ENCODE results near the gene MVB12B. TPM values are rescaled to one million over a fixed set of nuclear protein-coding genes. Genes with fewer than 3 reads are reported as not detected.

Gene MVB12B
- total RNA-seq, 1 donor from 2014 or later, result 0.26 TPM

DNA sequence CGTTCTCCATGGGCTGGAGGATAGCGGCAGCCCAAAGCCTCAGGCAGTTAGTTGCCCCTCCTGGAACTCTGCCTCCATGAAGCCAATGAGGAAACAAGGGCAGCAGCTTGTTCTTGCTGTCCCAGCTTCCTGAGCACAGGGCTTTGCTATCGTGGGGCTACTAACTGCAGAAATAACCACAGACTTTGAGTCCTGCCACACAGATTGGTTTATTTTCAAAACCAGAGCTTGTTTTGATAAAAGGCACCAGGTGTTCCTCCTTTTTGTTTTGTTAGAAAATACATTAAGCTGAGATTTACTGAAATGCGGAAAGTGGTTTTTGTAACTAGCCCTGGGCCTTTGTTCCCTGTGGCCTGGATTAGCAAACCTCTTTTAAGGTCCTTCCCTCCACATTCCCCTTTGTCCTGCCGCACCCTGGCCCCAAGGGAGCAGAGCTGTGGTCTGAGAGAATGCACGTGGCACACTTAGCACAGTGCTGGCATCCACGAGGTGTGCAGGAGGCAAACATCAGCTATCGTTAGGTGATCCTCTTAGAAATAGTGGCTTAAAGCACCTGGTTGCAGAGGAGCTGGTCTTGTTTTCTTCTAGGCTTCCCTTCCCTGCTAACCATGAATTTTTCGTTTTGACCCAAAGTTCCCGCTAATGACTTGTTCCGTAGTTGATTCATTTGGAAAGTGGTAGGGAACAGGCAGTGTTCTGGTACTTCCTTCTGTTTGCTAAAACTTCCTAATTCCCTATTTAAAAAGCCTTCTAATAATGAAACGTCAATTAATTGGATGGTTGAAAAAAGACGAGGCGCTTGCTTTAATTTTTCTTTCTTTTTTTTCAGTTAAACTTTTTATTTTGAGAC, 21.5 kb downstream of the MVB12B start:
- FAIRE-seq (no peak), DNase-seq (ENCODE audit: low read depth) (no peak)
- no peaks in the 10 kb centered on the region for H3K27me3 ChIP-seq (ENCODE audit: control insufficient read depth, insufficient read depth, low read length)
- TF ChIP-seq, protein P1, sequence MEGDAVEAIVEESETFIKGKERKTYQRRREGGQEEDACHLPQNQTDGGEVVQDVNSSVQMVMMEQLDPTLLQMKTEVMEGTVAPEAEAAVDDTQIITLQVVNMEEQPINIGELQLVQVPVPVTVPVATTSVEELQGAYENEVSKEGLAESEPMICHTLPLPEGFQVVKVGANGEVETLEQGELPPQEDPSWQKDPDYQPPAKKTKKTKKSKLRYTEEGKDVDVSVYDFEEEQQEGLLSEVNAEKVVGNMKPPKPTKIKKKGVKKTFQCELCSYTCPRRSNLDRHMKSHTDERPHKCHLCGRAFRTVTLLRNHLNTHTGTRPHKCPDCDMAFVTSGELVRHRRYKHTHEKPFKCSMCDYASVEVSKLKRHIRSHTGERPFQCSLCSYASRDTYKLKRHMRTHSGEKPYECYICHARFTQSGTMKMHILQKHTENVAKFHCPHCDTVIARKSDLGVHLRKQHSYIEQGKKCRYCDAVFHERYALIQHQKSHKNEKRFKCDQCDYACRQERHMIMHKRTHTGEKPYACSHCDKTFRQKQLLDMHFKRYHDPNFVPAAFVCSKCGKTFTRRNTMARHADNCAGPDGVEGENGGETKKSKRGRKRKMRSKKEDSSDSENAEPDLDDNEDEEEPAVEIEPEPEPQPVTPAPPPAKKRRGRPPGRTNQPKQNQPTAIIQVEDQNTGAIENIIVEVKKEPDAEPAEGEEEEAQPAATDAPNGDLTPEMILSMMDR (IDR thresholded peaks at IDR 0.05; ENCODE audit: insufficient read depth, low read length, severe bottlenecking), result no peak
- H3K4me3 ChIP-seq (ENCODE audit: low read depth, low read length), result no peak overlapping the region
- no peaks in the 10 kb centered on the region for H3K36me3 ChIP-seq (ENCODE audit: control insufficient read depth, insufficient read depth, low read length)

DNA sequence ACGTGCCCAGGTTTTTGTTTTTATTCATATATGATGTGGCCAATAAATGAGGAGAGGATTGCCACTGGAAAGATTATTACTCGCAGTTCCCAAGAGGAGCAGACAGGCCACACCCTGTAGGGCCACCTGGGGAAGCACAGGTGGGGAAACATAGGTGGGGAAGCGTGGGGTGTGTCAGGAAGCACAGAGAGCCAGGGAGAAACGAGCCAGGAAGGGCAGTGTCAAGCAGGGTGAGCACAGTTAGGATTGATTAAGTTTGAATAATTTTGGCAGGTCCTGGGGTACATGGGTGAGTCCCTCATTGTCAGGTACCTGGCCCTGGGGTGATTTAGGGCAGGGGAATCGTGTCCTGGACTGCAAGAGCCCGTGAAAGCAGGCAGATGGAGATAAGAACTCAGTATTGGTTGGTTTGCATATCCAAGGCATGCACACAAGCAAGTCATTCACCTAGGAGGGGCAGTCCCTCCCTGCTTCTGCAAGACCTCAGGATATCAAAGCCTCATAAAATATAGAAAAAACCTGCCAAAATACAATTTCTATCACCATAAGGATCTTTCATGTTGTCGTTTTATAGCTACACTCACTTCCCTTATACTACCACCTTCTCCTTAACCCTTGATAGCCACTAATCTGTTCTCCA, 22.4 kb downstream of the MVB12B start:
- Histone ChIP-seq H3K4me3 (ENCODE audit: low read depth, low read length) (no peak overlapping the region), H3K27me3 (ENCODE audit: control insufficient read depth, insufficient read depth, low read length) (no peaks in the 10 kb centered on the region)
- FAIRE-seq, result no peak

DNA sequence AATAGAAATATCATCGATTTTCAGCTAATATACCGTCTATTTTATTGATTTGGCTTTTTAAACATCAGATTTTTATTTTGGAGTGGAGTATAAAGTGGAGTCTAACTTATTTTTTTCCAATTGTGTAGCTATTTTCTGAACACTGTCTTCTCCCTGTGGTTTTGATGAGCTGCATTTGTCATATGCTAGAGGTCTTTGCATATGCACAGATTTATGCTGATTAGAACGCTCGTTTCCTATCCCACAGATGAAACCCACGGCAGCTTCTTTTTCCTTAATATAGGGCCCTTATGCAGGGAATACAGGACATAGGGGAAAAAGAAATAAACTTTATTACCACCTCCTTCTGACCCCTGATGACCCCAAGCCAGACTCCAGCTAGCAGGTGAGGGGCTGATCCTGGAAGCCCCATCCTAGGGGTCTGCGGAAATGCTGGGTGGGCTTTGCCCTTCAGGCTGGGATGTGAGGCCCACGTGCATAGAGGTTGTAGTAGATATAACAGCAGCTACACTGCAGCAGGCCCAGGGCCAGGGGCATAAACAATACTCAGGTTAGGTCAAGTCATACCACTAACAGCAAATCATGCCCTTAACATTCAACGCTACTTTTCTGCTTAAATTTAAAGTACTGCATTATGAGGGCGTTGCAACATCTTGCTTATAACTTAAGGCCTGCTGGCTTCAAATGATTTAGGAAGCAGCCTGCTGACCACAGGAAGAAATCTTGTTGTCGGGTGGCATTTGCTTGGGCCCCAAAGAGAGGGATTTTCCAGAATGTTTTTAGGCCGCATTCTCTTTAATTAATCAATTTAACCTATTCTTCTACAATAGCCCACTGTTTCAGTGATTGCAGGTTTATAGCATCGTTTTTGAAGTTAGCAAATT, 28.5 kb downstream of the MVB12B start:
- H3K4me3 ChIP-seq (ENCODE audit: low read depth, low read length), result no peak overlapping the region
- DNase-seq (ENCODE audit: low read depth) (no peak), FAIRE-seq (no peak)
- H3K36me3 ChIP-seq (ENCODE audit: control insufficient read depth, insufficient read depth, low read length), result no peaks in the 10 kb centered on the region
- H3K27me3 ChIP-seq (ENCODE audit: control insufficient read depth, insufficient read depth, low read length), result no peaks in the 10 kb centered on the region
- TF ChIP-seq, protein P1 (IDR thresholded peaks at IDR 0.05; ENCODE audit: insufficient read depth, low read length, severe bottlenecking), result no peak

More for the DNA sequence above, 22.4 kb downstream of the MVB12B start:
- no peaks in the 10 kb centered on the region for H3K36me3 ChIP-seq (ENCODE audit: control insufficient read depth, insufficient read depth, low read length)
- TF ChIP-seq, protein P1 (IDR thresholded peaks at IDR 0.05; ENCODE audit: insufficient read depth, low read length, severe bottlenecking), result no peak
- no peak for DNase-seq (ENCODE audit: low read depth)

DNA sequence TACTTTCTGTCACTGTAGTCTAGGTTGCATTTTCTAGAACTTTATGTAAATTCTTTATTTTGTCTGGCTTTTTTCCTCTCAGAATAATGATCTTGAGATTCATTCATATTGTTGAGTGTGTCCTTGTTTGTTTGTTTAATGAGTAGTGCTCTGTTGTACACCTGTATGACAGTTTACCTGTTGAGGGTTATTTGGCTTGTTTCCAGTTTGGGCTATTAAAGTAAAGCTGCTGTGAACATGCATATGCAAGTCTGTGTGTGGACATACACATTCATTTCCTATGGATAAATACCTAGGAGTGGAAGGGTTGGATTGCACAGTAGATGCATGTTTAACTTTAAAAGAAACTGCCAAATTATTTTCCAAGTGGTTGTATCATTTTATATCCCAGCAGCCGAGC, 30.4 kb downstream of the MVB12B start:
- Histone ChIP-seq H3K36me3 (ENCODE audit: control insufficient read depth, insufficient read depth, low read length) (no peaks in the 10 kb centered on the region), H3K4me3 (ENCODE audit: low read depth, low read length) (no peak overlapping the region), H3K27me3 (ENCODE audit: control insufficient read depth, insufficient read depth, low read length) (no peaks in the 10 kb centered on the region)
- peak; percentile 99 for DNase-seq (ENCODE audit: low read depth)
- FAIRE-seq, result no peak
- TF ChIP-seq, protein P1 (IDR thresholded peaks at IDR 0.05; ENCODE audit: insufficient read depth, low read length, severe bottlenecking), result no peak

DNA sequence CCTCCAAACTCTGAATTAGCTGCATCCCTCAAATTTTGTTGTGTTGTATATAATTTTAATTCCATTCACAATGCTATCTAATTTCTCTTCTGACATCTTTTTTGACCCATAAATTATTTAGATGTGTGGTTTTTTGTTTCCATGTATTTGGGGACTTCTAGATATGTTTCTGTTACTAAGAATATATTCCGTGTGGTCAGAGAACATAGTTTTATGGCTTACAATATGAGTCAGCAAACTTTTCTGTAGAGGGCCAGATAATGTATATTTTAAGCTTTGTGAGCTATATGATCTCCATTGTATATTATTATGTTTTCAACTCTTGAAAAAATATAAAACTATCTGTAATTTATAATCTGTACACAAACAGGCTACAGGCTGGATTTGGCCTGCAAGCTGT, 33.4 kb downstream of the MVB12B start:
- DNase-seq (ENCODE audit: low read depth) (no peak), FAIRE-seq (no peak)
- no peaks in the 10 kb centered on the region for H3K36me3 ChIP-seq (ENCODE audit: control insufficient read depth, insufficient read depth, low read length)
- H3K4me3 ChIP-seq (ENCODE audit: low read depth, low read length), result no peak overlapping the region
- TF ChIP-seq, protein P1 (IDR thresholded peaks at IDR 0.05; ENCODE audit: insufficient read depth, low read length, severe bottlenecking), result no peak
- H3K27me3 ChIP-seq (ENCODE audit: control insufficient read depth, insufficient read depth, low read length), result no peaks in the 10 kb centered on the region

All from bronchial epithelial cell (primary cell).